Activated T-cell treated with anti-CD3 and anti-CD28 coated beads, Interleukin-2, amount 50 U/mL, for 24 hours (primary cell): ENCODE results near the gene CCDC102A.

Experiments used
- DNase-seq: peaks from one replicate; pipeline ENCODE4 v3.0.0-alpha.2; 2020
- H3K27ac Mint-ChIP-seq: 2 replicates; pipeline ENCODE4 v1.8.0; 2020; ENCODE audit warnings: mild to moderate bottlenecking, mixed read lengths
- H3K27me3 Mint-ChIP-seq: 2 replicates; pipeline ENCODE4 v1.8.0; 2020; ENCODE audit warnings: mixed read lengths
- H3K36me3 Mint-ChIP-seq: 2 replicates; pipeline ENCODE4 v1.8.0; 2020; ENCODE audit warnings: low read depth, mixed read lengths
- H3K4me1 Mint-ChIP-seq: 2 replicates; pipeline ENCODE4 v1.8.0; 2020; ENCODE audit warnings: low read depth, mixed read lengths
- H3K4me3 Mint-ChIP-seq: 2 replicates; pipeline ENCODE4 v1.8.0; 2020; ENCODE audit warnings: mild to moderate bottlenecking, moderate library complexity, mixed read lengths
- H3K9me3 Mint-ChIP-seq: 2 replicates; pipeline ENCODE4 v1.8.0; 2020; ENCODE audit warnings: mixed read lengths

CCDC102A gene

GRCh38 chr16:57527027-57527426 is 9.3 kb downstream of the CCDC102A start:
- no peak for DNase-seq
- no peaks in the 10 kb centered on the region for H3K27me3 Mint-ChIP-seq
- peaks cover 7% of the 10 kb centered on the region for H3K36me3 Mint-ChIP-seq
- H3K27ac Mint-ChIP-seq = no peak overlapping the region
- no peak overlapping the region for H3K4me3 Mint-ChIP-seq
- H3K9me3 Mint-ChIP-seq = no peaks in the 10 kb centered on the region
- peaks cover 29% of the 10 kb centered on the region for H3K4me1 Mint-ChIP-seq

GRCh38 chr16:57526498-57526897 is 9.9 kb downstream of the CCDC102A start:
- no peak overlapping the region for H3K4me3 Mint-ChIP-seq
- DNase-seq = no peak
- H3K4me1 Mint-ChIP-seq = peaks cover 24% of the 10 kb centered on the region
- no peak overlapping the region for H3K27ac Mint-ChIP-seq
- H3K36me3 Mint-ChIP-seq = peaks cover 7% of the 10 kb centered on the region
- H3K27me3 Mint-ChIP-seq = no peaks in the 10 kb centered on the region
- no peaks in the 10 kb centered on the region for H3K9me3 Mint-ChIP-seq

GRCh38 chr16:57525761-57526160 is 10.6 kb downstream of the CCDC102A start:
- Mint-ChIP-seq H3K27me3 (no peaks in the 10 kb centered on the region), H3K27ac (no peak overlapping the region), H3K36me3 (peaks cover 11% of the 10 kb centered on the region), H3K4me1 (peaks cover 17% of the 10 kb centered on the region), H3K4me3 (no peak overlapping the region), H3K9me3 (no peaks in the 10 kb centered on the region)
- DNase-seq = no peak

- peaks cover 14% of the 10 kb centered on the region for H3K36me3 Mint-ChIP-seq
- H3K27ac Mint-ChIP-seq = no peak overlapping the region
- no peak for DNase-seq
- H3K9me3 Mint-ChIP-seq = no peaks in the 10 kb centered on the region
- peaks cover 6% of the 10 kb centered on the region for H3K4me1 Mint-ChIP-seq
- H3K4me3 Mint-ChIP-seq = no peak overlapping the region
- no peaks in the 10 kb centered on the region for H3K27me3 Mint-ChIP-seq
These were observed 13.4 kb downstream of the CCDC102A start for GRCh38 chr16:57522960-57523359.

- peaks cover 6% of the 10 kb centered on the region for H3K4me1 Mint-ChIP-seq
- no peak overlapping the region for H3K27ac Mint-ChIP-seq
- H3K27me3 Mint-ChIP-seq = no peaks in the 10 kb centered on the region
- no peak overlapping the region for H3K4me3 Mint-ChIP-seq
- DNase-seq = peak; percentile 88
- H3K9me3 Mint-ChIP-seq = no peaks in the 10 kb centered on the region
- H3K36me3 Mint-ChIP-seq = peaks cover 26% of the 10 kb centered on the region
These were observed 16.5 kb downstream of the CCDC102A start for GRCh38 chr16:57519796-57520360.

GRCh38 chr16:57518922-57519321 is 17.4 kb downstream of the CCDC102A start:
- Mint-ChIP-seq H3K27ac (no peak overlapping the region), H3K4me1 (peaks cover 6% of the 10 kb centered on the region), H3K4me3 (no peak overlapping the region), H3K9me3 (no peaks in the 10 kb centered on the region), H3K36me3 (peaks cover 33% of the 10 kb centered on the region), H3K27me3 (no peaks in the 10 kb centered on the region)
- DNase-seq = no peak

GRCh38 chr16:57518520-57518919 is 17.9 kb downstream of the CCDC102A start:
- Mint-ChIP-seq H3K4me3 (no peak overlapping the region), H3K27me3 (no peaks in the 10 kb centered on the region), H3K27ac (no peak overlapping the region), H3K9me3 (no peaks in the 10 kb centered on the region), H3K4me1 (peaks cover 6% of the 10 kb centered on the region), H3K36me3 (peaks cover 36% of the 10 kb centered on the region)
- DNase-seq = no peak

- no peak overlapping the region for H3K4me3 Mint-ChIP-seq
- H3K27ac Mint-ChIP-seq = no peak overlapping the region
- peaks cover 43% of the 10 kb centered on the region for H3K36me3 Mint-ChIP-seq
These were observed 18.7 kb downstream of the CCDC102A start for GRCh38 chr16:57517397-57518367.

GRCh38 chr16:57516773-57517172 is 19.6 kb downstream of the CCDC102A start:
- Mint-ChIP-seq H3K36me3 (peaks cover 49% of the 10 kb centered on the region), H3K4me3 (no peak overlapping the region), H3K9me3 (no peaks in the 10 kb centered on the region), H3K27ac (no peak overlapping the region), H3K4me1 (peaks cover 6% of the 10 kb centered on the region), H3K27me3 (no peaks in the 10 kb centered on the region)
- DNase-seq = no peak

More at GRCh38 chr16:57517397-57518367, 18.7 kb downstream of the CCDC102A start:
- H3K27me3 Mint-ChIP-seq = no peaks in the 10 kb centered on the region
- no peaks in the 10 kb centered on the region for H3K9me3 Mint-ChIP-seq
- DNase-seq = no peak
- peaks cover 6% of the 10 kb centered on the region for H3K4me1 Mint-ChIP-seq

GRCh38 chr16:57516176-57516725 is 20.1 kb downstream of the CCDC102A start:
- no peaks in the 10 kb centered on the region for H3K9me3 Mint-ChIP-seq
- peaks cover 6% of the 10 kb centered on the region for H3K4me1 Mint-ChIP-seq
- H3K36me3 Mint-ChIP-seq = peaks cover 50% of the 10 kb centered on the region
- DNase-seq = no peak
- H3K27ac Mint-ChIP-seq = no peak overlapping the region
- no peaks in the 10 kb centered on the region for H3K27me3 Mint-ChIP-seq
- no peak overlapping the region for H3K4me3 Mint-ChIP-seq

- no peak for DNase-seq
- Mint-ChIP-seq H3K36me3 (peaks cover 47% of the 10 kb centered on the region), H3K4me1 (peaks cover 2% of the 10 kb centered on the region), H3K9me3 (no peaks in the 10 kb centered on the region), H3K27ac (no peak overlapping the region), H3K4me3 (no peak overlapping the region), H3K27me3 (no peaks in the 10 kb centered on the region)
These were observed 21.4 kb downstream of the CCDC102A start for GRCh38 chr16:57514791-57515600.

GRCh38 chr16:57514371-57514770 is 22.0 kb downstream of the CCDC102A start:
- Mint-ChIP-seq H3K4me1 (no peaks in the 10 kb centered on the region), H3K36me3 (peaks cover 47% of the 10 kb centered on the region), H3K9me3 (no peaks in the 10 kb centered on the region), H3K27ac (no peak overlapping the region), H3K27me3 (no peaks in the 10 kb centered on the region), H3K4me3 (no peak overlapping the region)
- DNase-seq = no peak

- Mint-ChIP-seq H3K4me1 (no peaks in the 10 kb centered on the region), H3K27ac (no peak overlapping the region), H3K27me3 (no peaks in the 10 kb centered on the region), H3K4me3 (no peak overlapping the region), H3K36me3 (peaks cover 40% of the 10 kb centered on the region), H3K9me3 (no peaks in the 10 kb centered on the region)
- DNase-seq = no peak
These were observed 22.8 kb downstream of the CCDC102A start for GRCh38 chr16:57513371-57514102.
